GM19351 (cell line): ENCODE data around the gene TFE3.

ENCODE experiments used
- ATAC-seq: cut with Tn5 transposase; IDR thresholded peaks from one replicate; pipeline ENCODE4 v1.9.1; 2021; ENCODE audit warnings: mild to moderate bottlenecking, moderate library complexity; ENCODE audit not compliant: unreplicated experiment

Gene TFE3

DNA sequence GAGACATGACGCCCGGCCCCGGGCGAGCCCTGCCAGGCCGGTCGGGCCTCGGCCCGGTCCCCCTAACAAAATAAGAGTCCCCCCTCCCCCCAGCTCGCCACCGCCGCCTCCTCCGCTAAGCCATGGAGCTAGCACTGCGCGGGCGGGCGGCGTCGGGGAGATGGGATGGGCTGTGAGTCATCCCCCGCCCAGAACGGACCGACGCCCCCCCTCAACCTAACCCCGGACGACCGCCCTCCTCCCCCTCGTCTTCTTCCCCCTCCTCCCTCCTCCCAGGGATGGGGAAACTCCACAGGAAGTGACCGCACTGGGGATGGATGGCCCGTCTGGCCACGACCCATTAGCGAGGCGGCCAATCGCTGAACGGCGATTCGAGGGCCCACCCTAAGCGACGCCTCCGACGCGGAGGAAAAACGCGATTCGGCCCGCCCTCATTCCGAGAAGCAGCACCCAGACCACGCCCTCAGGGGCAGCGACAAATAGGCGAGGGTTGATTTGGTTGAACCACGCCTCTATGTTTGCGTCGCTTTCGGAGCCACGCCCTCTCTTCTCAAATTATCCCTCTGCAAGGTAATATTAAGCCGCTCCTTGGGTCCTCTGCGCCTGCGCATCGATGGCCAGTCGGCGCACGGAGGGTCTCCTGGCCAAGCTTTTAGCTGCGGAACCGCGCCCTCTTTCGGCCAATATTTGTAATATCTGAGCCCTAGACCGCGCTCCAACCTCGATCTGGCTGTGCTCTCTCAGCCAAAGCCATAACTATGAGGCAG, at the start of gene TFE3:
TSS of gene TFE3 (minus strand) at position 138 of the 767 bp plus-strand sequence. CDS start at position 7, 131 bp downstream.
- ATAC-seq, result peak; percentile 84

GRCh38 chrX:49089553-49089952, 46.4 kb upstream of the TFE3 start:
- no peak for ATAC-seq

DNA sequence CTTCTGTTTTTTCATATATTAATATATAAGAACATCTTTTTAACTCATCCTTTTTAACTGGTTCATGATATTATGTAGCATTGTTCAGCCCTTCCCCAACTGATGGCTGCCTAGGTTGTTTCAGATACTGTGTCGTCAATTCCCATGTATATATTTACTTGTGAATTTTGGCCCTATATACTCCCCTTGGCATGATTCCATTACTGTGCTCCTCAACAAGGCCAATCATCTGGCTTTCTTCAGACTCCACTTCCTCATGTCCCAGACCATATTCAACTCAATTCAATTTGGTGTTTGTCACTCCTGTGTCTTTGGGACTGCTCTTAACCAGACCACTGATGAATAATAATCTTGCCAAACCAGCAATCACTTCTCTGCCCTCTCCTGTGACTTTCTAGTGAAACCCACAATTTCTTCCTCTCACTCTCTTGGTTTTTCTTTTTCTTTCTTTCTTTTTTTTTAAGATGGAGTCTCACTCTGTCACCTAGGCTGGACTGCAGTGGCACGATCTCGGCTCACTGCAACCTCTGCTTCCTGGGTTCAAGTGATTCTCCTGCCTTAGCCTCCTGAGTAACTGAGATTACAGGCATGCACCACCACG, 39.2 kb upstream of the TFE3 start:
- ATAC-seq, result no peak

DNA sequence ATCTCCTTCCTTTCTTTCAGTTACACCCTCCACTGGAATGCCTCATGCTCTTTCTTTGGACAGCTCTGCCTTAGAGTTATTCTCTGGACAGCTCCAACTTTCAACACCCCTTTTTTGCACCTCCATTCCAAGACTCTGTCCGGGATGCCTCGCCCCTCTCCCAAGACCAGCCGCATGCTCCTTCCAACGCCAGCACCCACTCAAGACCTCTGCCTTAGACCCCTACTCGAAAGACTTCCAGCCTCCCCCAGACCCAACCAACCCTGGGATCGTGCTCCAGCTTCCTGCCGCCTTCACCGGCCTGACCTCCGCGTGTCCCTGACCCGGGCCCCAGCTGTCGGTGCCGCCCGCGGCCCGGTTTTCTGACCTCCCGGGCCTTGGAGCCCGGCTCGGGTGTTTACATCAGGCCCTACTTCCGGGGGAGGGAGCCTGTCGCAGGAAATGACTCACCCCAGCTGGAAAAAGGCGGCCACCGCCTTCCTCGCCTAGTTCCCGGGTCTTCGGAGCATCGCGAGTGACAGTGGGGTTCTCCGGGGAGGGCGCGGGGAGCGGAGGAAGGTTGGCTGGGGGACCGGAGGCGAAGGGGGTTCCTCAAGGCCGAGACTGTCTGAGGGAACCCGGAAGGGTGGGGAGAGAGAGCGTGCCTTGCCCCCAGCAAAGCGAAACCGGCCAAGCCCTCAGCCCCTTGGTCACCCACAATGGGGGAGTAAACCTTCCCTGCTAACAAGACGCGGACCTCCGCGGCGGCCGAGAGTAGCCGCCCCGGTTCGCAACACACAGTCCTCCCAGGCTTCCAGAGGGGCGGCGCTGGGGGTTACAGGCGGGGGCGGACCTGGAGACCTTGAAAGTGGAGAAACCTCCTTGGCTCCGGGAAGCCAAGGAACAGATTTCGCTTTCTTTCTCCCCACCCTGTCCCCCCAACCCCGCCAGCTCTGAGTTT, 36.6 kb upstream of the TFE3 start, which contains the start of gene WDR45:
TSS of gene WDR45 (minus strand) at position 399 of the 940 bp plus-strand sequence. CDS start 1,792 bp downstream, outside the sequence.
- peak; percentile 83 for ATAC-seq

GRCh38 chrX:49077941-49078340, 34.8 kb upstream of the TFE3 start:
- no peak for ATAC-seq

DNA sequence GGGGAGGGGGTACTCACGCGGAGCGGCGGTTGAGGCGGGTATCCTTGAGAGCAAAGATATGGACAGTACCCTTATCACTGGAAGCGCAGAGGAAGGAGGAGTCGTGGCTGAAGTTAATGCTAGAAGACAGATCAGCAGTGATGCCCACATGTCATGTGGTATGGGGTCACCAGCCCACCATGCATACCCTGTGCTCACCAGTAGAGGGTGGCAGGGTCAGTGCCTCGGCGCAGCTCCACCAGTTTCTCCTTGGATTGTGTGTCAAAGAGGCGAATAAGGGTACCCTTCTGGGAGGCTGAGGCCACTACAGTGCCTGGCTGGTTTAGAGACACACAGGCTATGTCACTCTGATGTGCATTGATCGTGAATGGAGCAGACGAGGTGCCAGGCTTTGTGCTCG, 32.2 kb upstream of the TFE3 start:
- ATAC-seq, result no peak

GRCh38 chrX:49073601-49074575, 30.7 kb upstream of the TFE3 start, which contains the start of gene PRAF2:
Gene PRAF2 (minus strand): TSS chrX:49074002. CDS start chrX:49073987, 15 bp downstream.
- ATAC-seq, result peak; percentile 94

DNA sequence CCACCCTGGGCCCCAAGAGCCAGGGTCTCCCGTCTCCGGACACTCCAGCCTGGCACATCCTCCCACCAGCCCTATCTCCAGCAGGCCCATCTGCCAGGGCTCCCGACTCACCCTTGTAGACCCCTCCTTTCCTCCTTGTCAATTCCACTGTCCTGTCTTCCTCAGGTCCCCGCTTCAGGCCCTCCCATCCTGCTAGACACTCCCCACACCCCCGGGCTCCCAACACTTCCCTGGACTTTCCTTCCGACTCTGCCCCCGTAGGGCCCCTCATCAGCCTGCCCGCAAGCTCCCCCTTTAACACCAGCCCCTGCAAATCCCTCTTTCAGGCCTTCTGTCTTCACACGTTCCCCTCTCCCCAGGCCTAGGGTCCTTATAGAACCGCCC, 29.5 kb upstream of the TFE3 start:
- ATAC-seq, result no peak

GRCh38 chrX:49071877-49072711, 28.9 kb upstream of the TFE3 start:
- ATAC-seq, result no peak

- no peak for ATAC-seq
Observed at GRCh38 chrX:49070988-49071387, 27.8 kb upstream of the TFE3 start.

DNA sequence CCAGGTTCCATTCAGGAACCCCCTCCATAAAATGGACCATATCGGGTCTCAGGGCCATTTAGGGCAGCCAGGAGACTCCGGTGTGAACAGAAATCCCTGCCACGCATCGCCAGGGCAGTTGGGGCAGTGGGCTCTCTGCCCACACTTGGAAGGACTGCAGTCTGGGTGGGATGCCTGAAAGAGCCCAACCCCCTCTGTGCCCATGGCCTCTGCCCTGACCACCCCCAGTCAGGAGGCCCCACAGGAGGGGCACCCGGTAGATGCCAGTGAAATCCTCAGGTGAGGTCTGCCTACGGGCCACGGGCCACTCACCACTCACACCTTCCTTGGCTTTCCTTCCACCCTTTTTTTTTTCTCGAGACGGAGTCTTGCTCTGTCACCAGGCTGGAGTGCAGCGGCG, 25.9 kb upstream of the TFE3 start:
- ATAC-seq, result no peak

- no peak for ATAC-seq
Observed at GRCh38 chrX:49067285-49068120, 24.3 kb upstream of the TFE3 start.

GRCh38 chrX:49066690-49067089, 23.5 kb upstream of the TFE3 start:
- ATAC-seq, result no peak

DNA sequence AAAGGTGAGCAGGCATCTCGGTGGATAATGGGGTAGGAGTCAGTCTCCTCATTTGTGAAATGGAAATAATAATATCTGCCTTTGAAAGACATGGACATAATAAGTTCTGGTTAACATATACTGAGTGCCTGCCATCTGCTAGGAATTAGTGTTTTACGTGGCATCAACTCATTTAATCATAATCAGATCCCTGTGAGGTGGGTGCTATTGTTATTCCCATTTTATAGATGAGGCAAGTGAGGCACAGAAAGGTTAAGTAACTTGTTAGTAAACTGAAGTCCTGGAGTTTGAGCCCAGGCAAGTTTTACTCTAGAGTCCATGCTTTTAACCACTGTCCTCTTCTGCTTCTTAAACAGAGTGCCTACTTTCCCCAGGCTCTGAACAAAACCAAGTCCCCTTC, 23.1 kb upstream of the TFE3 start:
- no peak for ATAC-seq

GRCh38 chrX:49064735-49065134, 21.6 kb upstream of the TFE3 start:
- no peak for ATAC-seq

DNA sequence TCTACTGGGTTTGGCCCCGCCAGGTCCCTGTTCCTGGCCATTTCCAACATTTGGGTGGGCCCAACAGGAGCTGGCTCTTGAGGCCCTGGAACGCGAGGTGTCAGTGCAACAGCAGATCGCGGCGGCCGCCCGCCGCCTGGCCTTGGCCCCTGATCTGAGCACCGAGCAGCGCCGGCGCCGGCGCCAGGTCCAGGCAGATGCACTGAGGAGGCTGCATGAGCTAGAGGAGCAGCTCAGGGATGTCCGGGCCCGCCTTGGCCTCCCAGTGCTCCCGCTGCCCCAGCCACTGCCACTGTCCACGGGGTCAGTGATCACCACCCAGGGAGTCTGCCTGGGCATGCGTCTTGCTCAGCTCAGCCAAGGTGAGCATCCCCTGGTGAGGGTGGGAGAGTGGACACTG, 21.1 kb upstream of the TFE3 start:
- ATAC-seq, result no peak

GRCh38 chrX:49063715-49064114, 20.6 kb upstream of the TFE3 start:
- ATAC-seq, result no peak

DNA sequence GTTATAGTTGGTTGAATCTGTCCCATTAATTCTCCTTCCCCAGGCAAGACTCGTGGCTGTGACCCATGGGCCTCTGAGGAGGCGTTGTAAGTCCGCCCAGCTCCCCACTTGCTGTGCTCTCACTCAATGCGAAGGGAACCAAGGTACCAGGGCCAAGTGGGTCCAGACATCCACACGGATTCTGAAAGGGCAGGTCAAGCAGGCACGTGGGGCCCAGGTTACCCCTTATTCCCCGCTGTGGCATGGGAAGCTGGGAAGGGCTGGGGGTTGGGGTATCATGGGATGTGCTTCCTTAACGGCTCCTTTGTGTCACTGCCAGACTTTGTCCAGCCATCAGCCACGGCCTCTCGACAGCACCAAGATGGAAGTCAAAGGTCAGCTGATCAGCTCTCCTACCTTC, 18.8 kb upstream of the TFE3 start:
- ATAC-seq, result no peak
